Neuronal stem cell (in vitro differentiated cells): Measurements from ENCODE around the gene EIF4EBP3.
"Not testable (repeated sequence)": the region's sequence is repeated elsewhere in the genome, so short reads cannot be mapped to it uniquely, and the experiment has no call there.

Experiments
- DNase-seq: peaks from one replicate; pipeline ENCODE4 v3.0.0-alpha.2; 2013; ENCODE audit warnings: low spot score
- H2AFZ ChIP-seq: one replicate; pipeline ENCODE4 v1.6.1; 2013; ENCODE audit warnings: mild to moderate bottlenecking, low read length, inconsistent platforms
- H2AK5ac ChIP-seq: 2 replicates; pipeline ENCODE4 v1.6.1; 2013; ENCODE audit warnings: low read depth, mild to moderate bottlenecking, inconsistent platforms, low read length, moderate library complexity, mixed read lengths
- H2BK120ac ChIP-seq: 2 replicates; pipeline ENCODE4 v1.6.1; 2013; ENCODE audit warnings: low read depth, mild to moderate bottlenecking, inconsistent platforms, low read length, moderate library complexity, mixed read lengths
- H2BK12ac ChIP-seq: one replicate; pipeline ENCODE4 v1.6.1; 2013; ENCODE audit warnings: low read length, inconsistent platforms
- H2BK15ac ChIP-seq: 2 replicates; pipeline ENCODE4 v1.6.1; 2013; ENCODE audit warnings: mild to moderate bottlenecking, low read length, inconsistent platforms, mixed read lengths
- H2BK5ac ChIP-seq: one replicate; pipeline ENCODE4 v1.6.1; 2013; ENCODE audit warnings: inconsistent platforms, mild to moderate bottlenecking, low read length, moderate library complexity
- H3K14ac ChIP-seq: one replicate; pipeline ENCODE4 v1.6.1; 2013; ENCODE audit warnings: low read length, inconsistent platforms
- H3K18ac ChIP-seq: 2 replicates; pipeline ENCODE4 v1.6.1; 2013; ENCODE audit warnings: low read length, inconsistent platforms
- H3K23ac ChIP-seq: 2 replicates; pipeline ENCODE4 v1.6.1; 2013; ENCODE audit warnings: low read depth, mild to moderate bottlenecking, mixed read lengths, low read length, inconsistent platforms; ENCODE audit not compliant: poor library complexity
- H3K27ac ChIP-seq: replicated peaks from 3 replicates; pipeline ENCODE4 v1.5.1; 2013; ENCODE audit warnings: low read length, inconsistent platforms
- H3K27me3 ChIP-seq, 3 experiments: 2 replicates each; pipeline ENCODE4 v1.6.1; 2013; ENCODE audit warnings: low read length in 3 of 3, mild to moderate bottlenecking in 2 of 3, inconsistent platforms in 1 of 3, low read depth in 1 of 3, mixed read lengths in 1 of 3, moderate library complexity in 1 of 3; ENCODE audit not compliant: control insufficient read depth in 3 of 3, insufficient read depth in 3 of 3
- H3K36me3 ChIP-seq, 2 donors: replicated peaks in 1 of 2; 2 replicates each; pipeline ENCODE4 v1.6.1; 2013; ENCODE audit warnings: low read length in 2 of 2; ENCODE audit not compliant: control insufficient read depth in 2 of 2, insufficient read depth in 2 of 2
- H3K4ac ChIP-seq: 2 replicates; pipeline ENCODE4 v1.6.1; 2013; ENCODE audit warnings: inconsistent platforms, mild to moderate bottlenecking, low read length, moderate library complexity
- H3K4me1 ChIP-seq, 2 donors: 1 replicate in 1 of 2; 2 replicates in 1 of 2; pipeline ENCODE4 v1.6.1; 2013; ENCODE audit warnings: low read length in 2 of 2, low read depth in 1 of 2; ENCODE audit not compliant: control insufficient read depth in 2 of 2, insufficient read depth in 1 of 2
- H3K4me2 ChIP-seq: one replicate; pipeline ENCODE4 v1.6.1; 2013; ENCODE audit warnings: mild to moderate bottlenecking, low read length, inconsistent platforms; ENCODE audit not compliant: insufficient read depth, poor library complexity, severe bottlenecking
- H3K4me3 ChIP-seq, 2 donors: 2 replicates each; pipeline ENCODE4 v1.5.1; 2013; ENCODE audit warnings: low read length in 2 of 2, mild to moderate bottlenecking in 2 of 2, inconsistent platforms in 1 of 2, moderate library complexity in 1 of 2
- H3K79me1 ChIP-seq: one replicate; pipeline ENCODE4 v1.6.1; 2013; ENCODE audit warnings: low read depth, mild to moderate bottlenecking, inconsistent platforms, low read length, moderate library complexity
- H3K9ac ChIP-seq: one replicate; pipeline ENCODE4 v1.6.1; 2013; ENCODE audit warnings: mild to moderate bottlenecking, low read depth, low read length, inconsistent platforms; ENCODE audit not compliant: poor library complexity
- H3K9me3 ChIP-seq, 2 donors: replicated peaks in 1 of 2; 2 replicates each; pipeline versions ENCODE3 to v1.6.1; 2013; ENCODE audit warnings: low read length in 2 of 2, mild to moderate bottlenecking in 2 of 2, inconsistent platforms in 1 of 2, low read depth in 1 of 2, mixed read lengths in 1 of 2, moderate library complexity in 1 of 2; ENCODE audit not compliant: control insufficient read depth in 2 of 2, insufficient read depth in 1 of 2
- H4K8ac ChIP-seq: one replicate; pipeline ENCODE4 v1.6.1; 2013; ENCODE audit warnings: low read depth, mild to moderate bottlenecking, inconsistent platforms, low read length, moderate library complexity
- H4K91ac ChIP-seq: one replicate; pipeline ENCODE4 v1.6.1; 2013; ENCODE audit warnings: low read length, low read depth, mild to moderate bottlenecking, inconsistent platforms; ENCODE audit not compliant: poor library complexity
- WGBS, 2 donors: extraction: QIAGEN DNeasy Blood & Tissue Kit; methylation state at CpG; one replicate each; pipeline ENCODE4 v1.1.7; 2013; ENCODE audit warnings: missing lambda C conversion rate in 2 of 2, mixed read lengths in 1 of 2; ENCODE audit not compliant: insufficient read length in 2 of 2, insufficient replicate concordance in 1 of 2; ENCODE audit errors: extremely low coverage in 2 of 2; 5-methylcytosine and 5-hydroxymethylcytosine counted together

EIF4EBP3 gene

GRCh38 chr5:140588311-140589070 is 41.0 kb downstream of the EIF4EBP3 start:
- no peak overlapping the region for H3K27ac ChIP-seq
- no peak overlapping the region for H3K14ac ChIP-seq
- H3K79me1 ChIP-seq: no peaks in the 10 kb centered on the region
- no peak overlapping the region for H2AFZ ChIP-seq
- H3K27me3 ChIP-seq: peaks cover 0 to 3% (median 0%) of the 10 kb centered on the region in 3 experiments
- no peak overlapping the region for H3K4me3 ChIP-seq
- H4K8ac ChIP-seq: no peak overlapping the region
- H3K4me2 ChIP-seq: no peak overlapping the region
- no peak overlapping the region for H2BK5ac ChIP-seq
- no CpG with 5 or more reads among the region's 5 CpGs for WGBS, 2 donors
- no peaks in the 10 kb centered on the region for H3K9me3 ChIP-seq
- no peaks in the 10 kb centered on the region for H3K36me3 ChIP-seq
- peaks cover 0 to 1% of the 10 kb centered on the region in 2 donors for H3K4me1 ChIP-seq
- no peak overlapping the region for H4K91ac ChIP-seq
- no peak overlapping the region for H3K18ac ChIP-seq
- H3K9ac ChIP-seq: no peak overlapping the region
- DNase-seq: no peak
- no peak overlapping the region for H2BK15ac ChIP-seq
- H3K23ac ChIP-seq: no peak overlapping the region
- H2BK12ac ChIP-seq: no peak overlapping the region
- no peak overlapping the region for H2AK5ac ChIP-seq
- no peak overlapping the region for H3K4ac ChIP-seq
- H2BK120ac ChIP-seq: no peak overlapping the region

GRCh38 chr5:140590861-140591260 is 43.4 kb downstream of the EIF4EBP3 start:
- DNase-seq: no peak
- Histone ChIP-seq H3K9me3 (no peaks in the 10 kb centered on the region), H3K9ac (no peak overlapping the region), H2BK120ac (no peak overlapping the region), H2AK5ac (no peak overlapping the region), H4K91ac (no peak overlapping the region), H3K27me3 (peaks cover 0 to 7% (median 0%) of the 10 kb centered on the region in 3 experiments), H3K4me1 (peaks cover 0 to 1% of the 10 kb centered on the region in 2 donors), H3K79me1 (no peaks in the 10 kb centered on the region), H3K27ac (no peak overlapping the region), H3K14ac (no peak overlapping the region), H2BK15ac (no peak overlapping the region), H2AFZ (no peak overlapping the region), H3K23ac (no peak overlapping the region), H3K36me3 (no peaks in the 10 kb centered on the region), H2BK12ac (no peak overlapping the region), H4K8ac (no peak overlapping the region), H3K18ac (peak overlapping the region; percentile 57), H3K4me3 (peak overlapping the region in 1 of 2 donors; percentile 60), H3K4me2 (no peak overlapping the region), H3K4ac (no peak overlapping the region), H2BK5ac (no peak overlapping the region)
- WGBS, 2 donors: no CpG with 5 or more reads among the region's 7 CpGs

- H2AK5ac ChIP-seq: no peak overlapping the region
- no peak overlapping the region for H2BK5ac ChIP-seq
- H3K9ac ChIP-seq: no peak overlapping the region
- H3K36me3 ChIP-seq: no peaks in the 10 kb centered on the region
- H3K4ac ChIP-seq: no peak overlapping the region
- WGBS, 2 donors: no CpG with 5 or more reads among the region's 5 CpGs
- no peak overlapping the region for H3K4me3 ChIP-seq
- no peak overlapping the region for H2BK120ac ChIP-seq
- no peak for DNase-seq
- H2AFZ ChIP-seq: peak overlapping the region; percentile 8
- H4K91ac ChIP-seq: no peak overlapping the region
- peaks cover 0 to 7% (median 0%) of the 10 kb centered on the region in 3 experiments for H3K27me3 ChIP-seq
- no peak overlapping the region for H3K4me2 ChIP-seq
- no peaks in the 10 kb centered on the region for H3K9me3 ChIP-seq
- H3K18ac ChIP-seq: peak overlapping the region; percentile 35
- no peaks in the 10 kb centered on the region for H3K79me1 ChIP-seq
- H3K4me1 ChIP-seq: peaks cover 0 to 1% of the 10 kb centered on the region in 2 donors
- peak overlapping the region; percentile 71 for H3K14ac ChIP-seq
- H3K23ac ChIP-seq: no peak overlapping the region
- no peak overlapping the region for H2BK12ac ChIP-seq
- no peak overlapping the region for H2BK15ac ChIP-seq
- H3K27ac ChIP-seq: no peak overlapping the region
- no peak overlapping the region for H4K8ac ChIP-seq
Measured at GRCh38 chr5:140591747-140592372, 44.4 kb downstream of the EIF4EBP3 start.

- H3K4me1 ChIP-seq, H2BK12ac ChIP-seq, H2AFZ ChIP-seq, H3K18ac ChIP-seq, H3K4me3 ChIP-seq, H3K27ac ChIP-seq, H3K23ac ChIP-seq, H3K9me3 ChIP-seq, H3K9ac ChIP-seq, H3K4ac ChIP-seq, DNase-seq, H3K27me3 ChIP-seq, H2BK15ac ChIP-seq, H3K4me2 ChIP-seq, H3K14ac ChIP-seq, H4K8ac ChIP-seq, H2BK5ac ChIP-seq, H3K36me3 ChIP-seq, H4K91ac ChIP-seq, H3K79me1 ChIP-seq, H2BK120ac ChIP-seq, H2AK5ac ChIP-seq: not testable (repeated sequence)
- no CpG with 5 or more reads among the region's 14 CpGs for WGBS, 2 donors
Measured at GRCh38 chr5:140593070-140593469, 45.6 kb downstream of the EIF4EBP3 start.
